ENCODE results near the gene RUNX2.

RUNX2 gene

DNA sequence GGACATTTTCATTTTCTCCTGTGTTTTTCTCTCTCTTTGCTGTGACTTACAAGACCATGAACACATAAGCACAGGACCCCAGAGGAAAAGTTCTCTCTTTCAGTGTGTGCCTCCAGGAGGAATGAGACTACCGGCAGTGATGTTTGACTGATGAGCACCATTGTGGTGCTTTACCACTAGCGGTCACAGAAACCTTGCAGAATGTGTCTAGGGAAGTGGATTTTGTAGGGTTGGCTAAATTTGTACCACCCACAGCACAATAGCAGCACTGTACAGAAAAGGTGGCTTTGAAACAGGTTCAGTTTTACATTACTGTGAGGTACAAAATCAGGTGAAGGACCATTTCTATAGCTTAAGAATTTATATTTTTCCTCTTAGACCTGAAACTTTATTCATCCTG lies 351.5 kb downstream of the RUNX2 start:
- H3K4me3 ChIP-seq (ENCODE audit: control insufficient read depth, low read depth, low read length) = no peak overlapping the region
- TF ChIP-seq, protein P1, sequence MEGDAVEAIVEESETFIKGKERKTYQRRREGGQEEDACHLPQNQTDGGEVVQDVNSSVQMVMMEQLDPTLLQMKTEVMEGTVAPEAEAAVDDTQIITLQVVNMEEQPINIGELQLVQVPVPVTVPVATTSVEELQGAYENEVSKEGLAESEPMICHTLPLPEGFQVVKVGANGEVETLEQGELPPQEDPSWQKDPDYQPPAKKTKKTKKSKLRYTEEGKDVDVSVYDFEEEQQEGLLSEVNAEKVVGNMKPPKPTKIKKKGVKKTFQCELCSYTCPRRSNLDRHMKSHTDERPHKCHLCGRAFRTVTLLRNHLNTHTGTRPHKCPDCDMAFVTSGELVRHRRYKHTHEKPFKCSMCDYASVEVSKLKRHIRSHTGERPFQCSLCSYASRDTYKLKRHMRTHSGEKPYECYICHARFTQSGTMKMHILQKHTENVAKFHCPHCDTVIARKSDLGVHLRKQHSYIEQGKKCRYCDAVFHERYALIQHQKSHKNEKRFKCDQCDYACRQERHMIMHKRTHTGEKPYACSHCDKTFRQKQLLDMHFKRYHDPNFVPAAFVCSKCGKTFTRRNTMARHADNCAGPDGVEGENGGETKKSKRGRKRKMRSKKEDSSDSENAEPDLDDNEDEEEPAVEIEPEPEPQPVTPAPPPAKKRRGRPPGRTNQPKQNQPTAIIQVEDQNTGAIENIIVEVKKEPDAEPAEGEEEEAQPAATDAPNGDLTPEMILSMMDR (conservative IDR thresholded peaks at IDR 0.05; ENCODE audit: control insufficient read depth, insufficient read depth, low read depth, low read length) = no peak
- DNase-seq (ENCODE audit: low read depth) = no peak

DNA sequence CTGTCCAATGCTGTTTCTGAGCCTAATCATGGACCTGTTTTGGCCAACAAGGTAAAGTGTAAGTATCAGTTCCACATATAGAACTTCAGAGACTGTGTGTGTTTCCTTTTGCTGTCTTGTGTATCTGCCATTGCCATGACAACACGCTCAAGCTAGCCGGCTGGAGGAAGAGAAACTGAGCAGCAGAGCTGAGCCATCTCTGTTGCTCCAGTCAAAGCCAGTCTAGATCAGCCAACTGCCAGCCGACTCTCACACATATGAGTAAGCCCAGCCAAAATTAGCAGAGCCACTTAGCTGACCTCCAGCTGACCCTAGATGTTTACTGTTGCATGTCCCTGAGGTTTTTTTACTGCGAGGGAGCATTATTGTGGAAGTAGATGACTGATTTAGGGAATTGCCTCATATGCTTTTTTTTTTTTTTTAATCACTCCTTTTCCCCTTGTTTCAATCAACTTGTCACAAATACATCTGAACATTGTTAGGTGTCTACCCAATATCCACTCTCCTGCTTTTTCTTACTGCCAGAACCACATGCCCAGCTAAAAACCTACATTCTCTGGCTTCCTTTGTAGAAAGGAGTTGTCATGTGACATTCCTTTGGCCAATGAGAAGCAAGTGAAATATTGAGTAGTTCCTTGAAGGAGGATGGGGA lies 353.9 kb downstream of the RUNX2 start:
- no peak overlapping the region for H3K4me3 ChIP-seq (ENCODE audit: control insufficient read depth, low read depth, low read length)
- TF ChIP-seq, protein P1 (conservative IDR thresholded peaks at IDR 0.05; ENCODE audit: control insufficient read depth, insufficient read depth, low read depth, low read length) = no peak
- peak; percentile 75 for DNase-seq (ENCODE audit: low read depth)

DNA sequence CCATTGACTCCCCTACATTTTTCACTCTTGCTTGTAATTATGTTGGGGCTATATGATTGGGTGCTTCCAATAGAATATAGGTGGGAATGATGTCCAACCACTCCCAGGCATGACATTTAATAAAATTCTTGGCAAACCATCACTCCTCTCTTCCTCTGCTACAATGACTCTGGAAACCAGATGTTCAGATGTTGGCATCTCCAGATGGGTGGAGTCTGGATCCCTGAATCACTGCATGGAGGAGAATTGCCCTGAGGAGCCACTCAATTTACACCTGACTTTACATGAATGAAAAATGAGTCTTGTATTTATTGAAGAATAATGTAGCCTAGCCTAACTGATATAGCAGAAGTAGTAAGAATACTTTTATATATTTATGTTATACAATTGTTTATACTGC lies 356.3 kb downstream of the RUNX2 start:
- DNase-seq (ENCODE audit: low read depth) = peak; percentile 51
- TF ChIP-seq, protein P1 (conservative IDR thresholded peaks at IDR 0.05; ENCODE audit: control insufficient read depth, insufficient read depth, low read depth, low read length) = no peak
- H3K4me3 ChIP-seq (ENCODE audit: control insufficient read depth, low read depth, low read length) = no peak overlapping the region

GRCh38 chr6:45685076-45685475 lies 356.9 kb downstream of the RUNX2 start:
- no peak for DNase-seq (ENCODE audit: low read depth)
- TF ChIP-seq, protein P1 (conservative IDR thresholded peaks at IDR 0.05; ENCODE audit: control insufficient read depth, insufficient read depth, low read depth, low read length) = no peak

DNA sequence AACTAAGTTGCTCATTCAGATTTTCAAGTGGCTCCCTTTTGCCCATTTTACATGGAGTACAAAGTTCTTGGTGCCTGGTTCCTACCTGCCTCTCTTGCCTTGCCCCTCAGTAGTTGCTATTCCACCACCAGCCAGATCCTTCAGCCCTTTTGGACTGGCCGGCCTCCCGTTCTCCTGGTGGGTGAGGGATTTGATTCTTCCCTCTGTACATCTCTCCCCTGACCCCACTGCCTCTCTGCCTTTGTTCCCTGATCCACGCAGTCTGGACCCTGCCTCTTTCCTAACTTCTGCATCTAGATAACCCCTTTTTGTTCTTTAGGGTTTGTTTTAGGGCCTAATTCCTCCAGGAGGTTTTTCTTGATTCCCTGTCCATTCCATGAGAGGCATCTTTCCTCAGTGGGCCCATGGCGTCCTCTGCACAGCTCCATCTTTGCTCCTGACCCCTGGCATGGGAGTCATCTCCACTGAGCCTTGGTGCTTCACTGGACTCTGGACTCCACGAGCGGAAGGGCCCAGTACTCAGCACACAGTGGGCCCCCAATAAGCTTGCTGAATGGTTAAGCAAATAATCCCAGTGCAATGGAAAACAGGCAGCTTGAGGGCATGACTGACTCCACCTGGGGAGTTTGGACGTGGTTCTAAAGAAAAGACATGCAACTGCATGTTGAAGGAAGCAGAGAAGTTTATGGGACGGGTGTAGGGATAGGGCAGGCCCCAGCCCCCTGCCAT lies 358.9 kb downstream of the RUNX2 start:
- no peak for DNase-seq (ENCODE audit: low read depth)
- H3K4me3 ChIP-seq (ENCODE audit: control insufficient read depth, low read depth, low read length) = no peak overlapping the region
- TF ChIP-seq, protein P1 (conservative IDR thresholded peaks at IDR 0.05; ENCODE audit: control insufficient read depth, insufficient read depth, low read depth, low read length) = no peak

More at GRCh38 chr6:45685076-45685475, 356.9 kb downstream of the RUNX2 start:
- H3K4me3 ChIP-seq (ENCODE audit: control insufficient read depth, low read depth, low read length) = no peak overlapping the region

GRCh38 chr6:45687570-45687969 lies 359.4 kb downstream of the RUNX2 start:
- TF ChIP-seq, protein P1 (conservative IDR thresholded peaks at IDR 0.05; ENCODE audit: control insufficient read depth, insufficient read depth, low read depth, low read length) = no peak
- no peak for DNase-seq (ENCODE audit: low read depth)
- H3K4me3 ChIP-seq (ENCODE audit: control insufficient read depth, low read depth, low read length) = no peak overlapping the region
